Heart right ventricle (tissue), 16 donors: ENCODE data around the gene RAB11A. TPM values are rescaled to one million over a fixed set of nuclear protein-coding genes. Genes with fewer than 3 reads are reported as not detected.

Experiments used
- ATAC-seq, 8 donors: fragments of 200-7000 bp; cut with Tn5 transposase; one replicate each; pipeline ENCODE4 v1.9.1; 2020; ENCODE audit warnings: mild to moderate bottlenecking in 8 of 8, moderate library complexity in 8 of 8, moderate number of reproducible peaks in 1 of 8
- DNase-seq, 2 donors: peaks; one replicate each; pipeline ENCODE4 v3.0.0-alpha.2; 2020
- H3K27ac ChIP-seq, 10 donors: fragments of 200-600 bp; sonication (generic) in 2 of 10; one replicate each; pipeline versions ENCODE4 v1.5.0 to v1.8.0; 2020 to 2022; ENCODE audit warnings: mild to moderate bottlenecking in 3 of 10
- H3K27me3 ChIP-seq, 7 donors: fragments of 200-600 bp; one replicate each; pipeline ENCODE4 v1.8.0; 2021 to 2022; ENCODE audit warnings: mild to moderate bottlenecking in 2 of 7
- H3K36me3 ChIP-seq, 9 donors: fragments of 200-600 bp; sonication (generic) in 1 of 9; one replicate each; pipeline versions ENCODE4 v1.5.0 to v1.8.0; 2020 to 2022; ENCODE audit warnings: mild to moderate bottlenecking in 2 of 9
- H3K4me1 ChIP-seq, 9 donors: fragments of 200-600 bp; sonication (generic) in 1 of 9; one replicate each; pipeline versions ENCODE4 v1.5.0 to v1.8.0; 2020 to 2022; ENCODE audit warnings: mild to moderate bottlenecking in 4 of 9
- H3K4me3 ChIP-seq, 10 donors: fragments of 200-600 bp; sonication (generic) in 2 of 10; one replicate each; pipeline versions ENCODE4 v1.5.0 to v1.8.0; 2020 to 2022; ENCODE audit warnings: mild to moderate bottlenecking in 7 of 10, moderate library complexity in 2 of 10
- H3K9me3 ChIP-seq, 11 donors: fragments of 200-600 bp in 10 of 11; sonication (generic) in 2 of 11; one replicate each; pipeline versions ENCODE4 v1.5.0 to v1.8.0; 2013 to 2022; ENCODE audit warnings: mild to moderate bottlenecking in 2 of 11, control low read depth in 1 of 11, moderate library complexity in 1 of 11
- WGBS, 2 donors: extraction: QIAGEN DNeasy Blood & Tissue Kit; methylation state at CpG; one replicate each; pipeline ENCODE4 v1.1.7; 2013; ENCODE audit warnings: inconsistent platforms in 1 of 2; 5-methylcytosine and 5-hydroxymethylcytosine counted together
- intact Hi-C, 10 donors: fragments of 100-400 bp; cut with DNase I; formaldehyde crosslinking; loops; one replicate each; pipeline versions ENCODE4 v1.11.1 to v1.14.2; 2022
- polyA plus RNA-seq, 2 donors: library from polyadenylated mRNA; stranded (reverse); fragments of 200-250 nt; gene quantifications; one replicate each; pipeline ENCODE4 v1.2.3, GENCODE V29; 2013
- total RNA-seq, 10 donors: library from RNA; stranded (reverse); fragmentation: NEBNext Ultra II Directional in 3 of 10; extraction: Animal tissue kit (Norgen Biotek cat#: 25700) in 3 of 10; gene quantifications; one replicate each; pipeline versions ENCODE4 v1.2.1 to v1.2.4, GENCODE V29; 2021 to 2023
- TF ChIP-seq, protein P1 (sequence below), 9 donors: fragments of 200-600 bp; sonication (generic) in 2 of 9; IDR thresholded peaks; one replicate each; pipeline versions ENCODE4 v1.5.0 to v1.8.0; 2021 to 2022; ENCODE audit warnings: antibody characterized with exemption in 9 of 9, mild to moderate bottlenecking in 5 of 9, moderate library complexity in 1 of 9
- donor health status: Arrhythmogenic right ventricular cardiomyopathy.
- donor health status: ischemic (EF 13 %, LVEDD 7.1; RV severe dilation, severe dysfunction).
- donor health status: healthy with polysubstance abuse.
- donor health status: DM: no; HTN: yes; CAD: no.
- donor health status: DM: no; HTN: no; CAD: no.
- donor health status: ischemic (EF 25% LVEDD 6.9; RV normal size, moderate dysfunction).
- donor health status: ischemic (EF 25% LVEDD 5.7; RV mildly dilated, moderate dysfunction).
- donor health status: healthy.
- donor health status: DM: yes; HTN: yes; CAD: no.
- donor health status: Ischemic cardiomyopathy.
- donor health status: ischemic (EF 35%, LVEDD 5.7; RV mildly dilated, moderate dysfunction).
- donor health status: nonischemic (EF 11% LVEDD 7.7; RV severe dilation, severe dysfunction).
- donor health status: DM: yes; HTN: yes; CAD: no.
- donor health status: PGD.
- donor health status: ischemic (EF 29% LVEDD 5.4; RV normal size, mild dysfunction).
- donor health status: nonischemic (EF 23%, LVEDD 6.1; RV moderate dilation, normal function).

Gene RAB11A
- total and polyA plus RNA-seq, 12 donors: 28.5 to 211 (median 150) TPM

DNA sequence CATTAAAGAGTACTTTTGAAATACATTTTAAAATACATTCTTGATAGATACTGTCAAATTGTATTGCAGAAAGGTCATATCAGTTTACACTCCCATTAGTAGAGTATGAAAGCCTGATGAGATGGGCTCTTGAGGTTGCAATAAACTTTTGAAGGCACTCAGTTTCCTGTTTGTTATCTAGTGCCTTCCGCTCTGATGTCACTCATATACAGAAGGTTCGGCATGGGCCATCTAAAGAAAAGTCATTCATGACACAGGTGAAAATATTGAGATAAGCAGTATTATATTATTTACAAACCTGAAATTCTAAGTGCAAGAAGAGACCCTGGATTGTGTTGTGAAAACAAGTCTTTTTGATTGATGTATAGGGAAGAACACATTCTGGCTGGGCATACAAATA, 40.7 kb upstream of the RAB11A start:
- peak overlapping the region in 1 of 10 donors; percentile 77 for H3K27ac ChIP-seq
- TF ChIP-seq, protein P1, sequence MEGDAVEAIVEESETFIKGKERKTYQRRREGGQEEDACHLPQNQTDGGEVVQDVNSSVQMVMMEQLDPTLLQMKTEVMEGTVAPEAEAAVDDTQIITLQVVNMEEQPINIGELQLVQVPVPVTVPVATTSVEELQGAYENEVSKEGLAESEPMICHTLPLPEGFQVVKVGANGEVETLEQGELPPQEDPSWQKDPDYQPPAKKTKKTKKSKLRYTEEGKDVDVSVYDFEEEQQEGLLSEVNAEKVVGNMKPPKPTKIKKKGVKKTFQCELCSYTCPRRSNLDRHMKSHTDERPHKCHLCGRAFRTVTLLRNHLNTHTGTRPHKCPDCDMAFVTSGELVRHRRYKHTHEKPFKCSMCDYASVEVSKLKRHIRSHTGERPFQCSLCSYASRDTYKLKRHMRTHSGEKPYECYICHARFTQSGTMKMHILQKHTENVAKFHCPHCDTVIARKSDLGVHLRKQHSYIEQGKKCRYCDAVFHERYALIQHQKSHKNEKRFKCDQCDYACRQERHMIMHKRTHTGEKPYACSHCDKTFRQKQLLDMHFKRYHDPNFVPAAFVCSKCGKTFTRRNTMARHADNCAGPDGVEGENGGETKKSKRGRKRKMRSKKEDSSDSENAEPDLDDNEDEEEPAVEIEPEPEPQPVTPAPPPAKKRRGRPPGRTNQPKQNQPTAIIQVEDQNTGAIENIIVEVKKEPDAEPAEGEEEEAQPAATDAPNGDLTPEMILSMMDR (IDR thresholded peaks at IDR 0.05): no peak
- intact Hi-C loops: loop anchor here in 2 of 10 donors (10.0 kb wide), 2 partner anchors 64 to 84 kb away; no protein-coding TSS in a partner anchor
- no peak overlapping the region for H3K4me3 ChIP-seq
- WGBS, 2 donors: 90 to 93% methylated on average over 2 of the region's 2 CpGs
- no peaks in the 10 kb centered on the region for H3K27me3 ChIP-seq
- H3K9me3 ChIP-seq: no peaks in the 10 kb centered on the region
- no peaks in the 10 kb centered on the region for H3K36me3 ChIP-seq
- H3K4me1 ChIP-seq: peaks cover 4 to 59% (median 20%) of the 10 kb centered on the region in 9 donors
- DNase-seq (no peak), ATAC-seq (no peak)

DNA sequence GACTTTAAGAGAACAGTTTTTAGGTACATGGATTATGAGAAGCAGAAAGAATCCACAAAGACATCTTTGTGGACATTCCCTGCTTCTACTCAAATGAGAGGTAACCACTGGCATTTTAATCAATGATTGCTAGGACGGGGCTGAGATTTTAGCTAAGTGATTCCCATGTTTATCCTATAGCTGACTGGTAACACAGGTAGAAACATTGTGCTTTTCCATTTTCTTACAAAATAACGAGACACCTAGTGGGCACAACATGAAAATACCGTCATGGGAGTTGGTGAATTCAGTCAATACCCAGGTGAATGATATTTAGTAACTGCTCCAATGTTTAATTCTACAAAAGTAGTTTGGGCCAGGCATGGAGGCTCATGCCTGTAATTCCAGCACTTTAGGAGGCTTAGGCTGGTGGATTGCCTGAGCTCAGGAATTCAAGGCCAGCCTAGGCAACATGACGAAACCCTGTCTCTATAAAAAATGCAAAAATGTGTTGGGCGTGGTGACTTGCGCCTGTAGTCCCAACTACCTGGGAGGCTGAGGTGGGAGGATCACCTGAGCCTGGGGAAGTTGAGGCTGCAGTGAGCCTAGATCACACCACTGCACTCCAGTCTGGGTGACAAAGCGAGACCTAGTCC, 40.0 kb upstream of the RAB11A start:
- Histone ChIP-seq H3K27ac (peak overlapping the region in 1 of 10 donors; percentile 72), H3K9me3 (no peaks in the 10 kb centered on the region), H3K4me1 (peaks cover 9 to 61% (median 27%) of the 10 kb centered on the region in 9 donors), H3K36me3 (no peaks in the 10 kb centered on the region), H3K27me3 (no peaks in the 10 kb centered on the region), H3K4me3 (no peak overlapping the region)
- WGBS, 2 donors: 74% methylated on average over 7 of the region's 7 CpGs
- TF ChIP-seq, protein P1 (IDR thresholded peaks at IDR 0.05): peak in 7 of 9 donors; percentile 1 to 48 (median 29)
- intact Hi-C loops: loop anchor here in 2 of 10 donors (10.0 kb wide), 2 partner anchors 64 to 84 kb away; no protein-coding TSS in a partner anchor
- DNase-seq (no peak), ATAC-seq (no peak)

DNA sequence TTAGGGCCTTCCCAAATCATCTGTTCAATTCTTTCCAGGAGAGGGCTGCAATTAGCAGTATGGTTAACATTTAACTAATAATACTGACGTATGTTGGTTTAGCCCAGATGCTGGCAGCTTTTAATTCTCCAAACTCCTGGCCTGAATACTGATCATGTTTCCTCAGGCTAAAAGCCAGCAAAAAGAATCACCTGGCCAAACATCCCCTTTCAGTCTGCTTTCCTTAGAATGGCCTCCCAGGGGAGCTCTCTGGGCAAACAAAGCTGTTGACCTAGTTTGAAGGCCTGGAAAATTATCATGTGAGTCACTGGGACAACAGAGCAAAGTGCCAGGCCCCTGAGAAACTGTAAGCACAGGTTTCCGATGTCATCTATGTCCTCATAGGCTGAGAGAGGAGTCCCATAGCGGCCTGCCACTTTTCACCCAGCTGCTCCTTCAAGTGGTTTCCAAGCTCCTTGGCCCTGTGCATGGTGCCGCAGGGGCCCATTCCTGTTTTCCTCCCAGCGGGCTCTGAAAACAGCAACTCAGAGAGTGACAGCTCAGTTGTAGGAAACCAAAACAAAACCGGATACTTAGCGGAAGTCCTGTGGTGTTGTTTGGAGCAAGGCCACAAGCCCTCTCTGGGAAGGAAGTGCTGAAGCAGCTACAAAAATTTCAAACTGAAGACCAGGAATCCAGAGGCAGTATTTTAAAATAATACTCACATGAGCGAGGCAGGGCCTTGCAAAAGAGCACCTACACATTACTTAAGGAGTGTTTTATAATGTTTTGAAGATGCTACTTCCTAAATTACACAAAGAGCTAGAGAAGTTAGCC, 36.5 kb upstream of the RAB11A start:
- H3K36me3 ChIP-seq: no peaks in the 10 kb centered on the region
- intact Hi-C loops: loop anchor here in 7 of 10 donors (1.0 to 10.0 kb wide), 7 partner anchors 35 to 1305 kb away; partner anchors contain the start of genes DENND4A (in 6 of the 7) and RAB11A (in 4 of the 7)
- 9 to 10% methylated on average over 8 of the region's 8 CpGs for WGBS, 2 donors
- peak overlapping the region; percentile 50 to 91 (median 80) for H3K27ac ChIP-seq
- H3K9me3 ChIP-seq: no peaks in the 10 kb centered on the region
- H3K27me3 ChIP-seq: no peaks in the 10 kb centered on the region
- DNase-seq (peak; percentile 74 to 92), ATAC-seq (peak; percentile 91 to 97 (median 95))
- H3K4me3 ChIP-seq: peak overlapping the region in 8 of 10 donors; percentile 3 to 43 (median 26)
- TF ChIP-seq, protein P1 (IDR thresholded peaks at IDR 0.05): peak in 3 of 9 donors; percentile 12 to 40 (median 39)
- peaks cover 9 to 74% (median 32%) of the 10 kb centered on the region in 9 donors for H3K4me1 ChIP-seq
